NAMALWA (cell line): ENCODE measurements around the gene PSMB10.
A peak's percentile ranks its signal among the peaks of the same experiment; 100 is the strongest.

ENCODE experiments used
- DNase-seq: peaks from one replicate; pipeline ENCODE4 v3.0.0-alpha.2; 2015; ENCODE audit warnings: low spot score

Gene PSMB10

DNA sequence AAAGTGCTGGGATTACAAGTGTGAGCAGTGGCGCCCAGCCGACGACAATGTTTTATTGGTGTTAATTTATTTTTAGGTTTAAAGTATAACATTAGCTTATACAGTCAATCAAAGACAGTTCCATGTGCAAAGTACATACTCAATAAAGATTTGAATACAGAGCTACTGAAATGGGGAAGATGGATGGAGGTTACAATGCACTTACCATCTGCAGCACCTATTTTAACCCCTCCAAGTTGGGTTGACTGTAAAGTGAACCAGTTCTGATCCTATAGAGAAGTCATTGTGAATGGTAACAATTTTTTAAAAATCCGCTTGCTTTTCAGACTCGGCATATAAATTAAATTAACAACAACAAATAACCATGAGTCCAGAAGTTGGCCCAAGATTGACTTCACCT, 44.3 kb downstream of the PSMB10 start:
- peak; percentile 18 for DNase-seq

DNA sequence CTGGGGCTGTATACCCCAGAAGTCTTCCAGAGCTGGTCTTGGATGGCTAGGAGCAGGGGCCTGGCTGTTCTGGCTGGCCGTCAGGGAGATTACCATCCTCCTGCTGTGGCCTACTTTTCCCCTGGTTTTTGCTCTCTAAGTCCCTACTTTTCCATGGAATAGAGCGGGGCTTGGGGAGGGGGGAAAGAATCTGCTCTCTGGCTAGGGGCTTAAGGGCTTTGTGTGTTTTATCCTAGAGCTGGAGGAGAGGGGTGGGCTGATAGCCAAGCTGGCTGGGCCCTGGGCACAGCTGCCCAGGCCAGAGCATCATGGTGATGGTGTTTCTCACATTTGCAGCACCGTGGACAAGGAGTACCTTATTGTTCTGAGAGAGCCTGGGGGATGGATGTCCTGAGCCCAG, 48.3 kb downstream of the PSMB10 start:
- DNase-seq, result no peak

DNA sequence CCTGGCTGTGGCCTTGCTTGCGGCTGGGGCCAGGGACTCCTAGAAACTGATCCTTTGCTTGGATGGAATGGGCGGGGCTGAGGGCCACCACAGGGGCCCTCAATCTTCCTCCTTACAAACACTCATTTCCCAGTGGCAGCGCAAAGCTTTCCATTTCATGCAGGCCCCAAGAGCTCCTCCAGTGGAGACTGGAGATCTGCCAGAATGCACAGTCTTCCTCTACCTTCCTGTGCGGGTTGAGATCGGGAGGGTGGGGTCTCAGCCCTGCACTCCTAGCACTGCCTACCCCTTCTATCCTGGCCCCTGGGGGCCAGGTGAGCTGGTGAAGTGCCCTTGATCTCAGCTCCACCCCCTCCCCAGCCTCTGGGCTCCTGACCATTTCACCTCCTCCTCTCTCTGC, 50.3 kb downstream of the PSMB10 start:
- DNase-seq, result no peak

DNA sequence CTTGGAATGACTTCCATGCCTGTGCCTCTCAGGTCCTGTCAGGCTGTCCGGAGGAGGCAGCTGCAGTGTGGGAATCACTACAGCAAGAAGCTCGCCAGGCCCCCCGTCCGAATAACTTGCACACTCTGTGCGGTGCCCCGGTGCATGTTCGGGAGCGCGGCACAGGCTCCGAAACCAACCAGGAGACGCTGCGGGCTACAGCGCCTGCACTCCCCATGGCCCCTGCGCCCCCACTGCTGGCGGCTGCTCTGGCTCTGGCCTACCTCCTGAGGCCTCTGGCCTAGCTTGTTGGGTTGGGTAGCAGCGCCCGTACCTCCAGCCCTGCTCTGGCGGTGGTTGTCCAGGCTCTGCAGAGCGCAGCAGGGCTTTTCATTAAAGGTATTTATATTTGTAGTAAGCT, 50.7 kb downstream of the PSMB10 start:
- no peak for DNase-seq

DNA sequence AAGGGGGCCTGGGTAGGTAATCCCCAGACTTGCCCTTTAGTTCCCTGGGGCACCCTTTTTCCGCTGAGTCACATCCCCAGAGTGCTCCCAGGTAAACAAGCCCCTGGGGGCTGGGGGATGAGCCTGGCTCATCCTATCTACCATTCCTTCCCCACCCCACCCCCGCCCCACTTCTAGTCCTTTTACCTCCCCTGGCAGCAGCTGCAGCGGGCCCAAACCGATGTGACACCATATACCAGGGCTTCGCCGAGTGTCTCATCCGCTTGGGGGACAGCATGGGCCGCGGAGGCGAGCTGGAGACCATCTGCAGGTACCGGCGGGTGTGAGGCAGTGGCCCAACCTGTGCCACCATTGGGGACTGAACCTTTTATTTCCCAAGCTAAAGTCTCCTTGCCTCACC, 51.1 kb downstream of the PSMB10 start:
- no peak for DNase-seq

DNA sequence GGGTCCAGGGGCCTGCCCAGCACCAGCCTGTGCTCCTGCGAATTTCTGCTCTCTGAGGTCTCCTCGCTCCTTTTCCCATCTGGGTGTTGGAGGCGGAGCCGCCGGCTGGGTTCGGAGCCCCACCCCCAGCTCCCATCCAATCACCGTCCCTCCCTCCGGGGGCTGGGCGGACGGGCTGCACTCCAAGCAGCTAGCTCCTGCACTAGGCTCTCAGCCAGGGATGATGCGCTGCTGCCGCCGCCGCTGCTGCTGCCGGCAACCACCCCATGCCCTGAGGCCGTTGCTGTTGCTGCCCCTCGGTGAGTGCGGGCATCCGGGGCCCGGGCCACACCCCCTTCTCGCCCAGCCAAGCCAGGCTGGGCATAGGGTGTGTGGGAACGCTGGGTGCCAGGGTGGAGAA, 52.0 kb downstream of the PSMB10 start, which contains the start of gene NRN1L:
Gene NRN1L (plus strand): TSS at position 202 of the 400 bp plus-strand sequence. CDS start 19 bp downstream, at position 221.
- no peak for DNase-seq
